Femur (tissue), 1 donor: Measurements from ENCODE around the gene TNNC1.

Source experiments
- DNase-seq: peaks from one replicate; pipeline ENCODE4 v3.0.0-alpha.2; 2017

The TNNC1 gene

DNA sequence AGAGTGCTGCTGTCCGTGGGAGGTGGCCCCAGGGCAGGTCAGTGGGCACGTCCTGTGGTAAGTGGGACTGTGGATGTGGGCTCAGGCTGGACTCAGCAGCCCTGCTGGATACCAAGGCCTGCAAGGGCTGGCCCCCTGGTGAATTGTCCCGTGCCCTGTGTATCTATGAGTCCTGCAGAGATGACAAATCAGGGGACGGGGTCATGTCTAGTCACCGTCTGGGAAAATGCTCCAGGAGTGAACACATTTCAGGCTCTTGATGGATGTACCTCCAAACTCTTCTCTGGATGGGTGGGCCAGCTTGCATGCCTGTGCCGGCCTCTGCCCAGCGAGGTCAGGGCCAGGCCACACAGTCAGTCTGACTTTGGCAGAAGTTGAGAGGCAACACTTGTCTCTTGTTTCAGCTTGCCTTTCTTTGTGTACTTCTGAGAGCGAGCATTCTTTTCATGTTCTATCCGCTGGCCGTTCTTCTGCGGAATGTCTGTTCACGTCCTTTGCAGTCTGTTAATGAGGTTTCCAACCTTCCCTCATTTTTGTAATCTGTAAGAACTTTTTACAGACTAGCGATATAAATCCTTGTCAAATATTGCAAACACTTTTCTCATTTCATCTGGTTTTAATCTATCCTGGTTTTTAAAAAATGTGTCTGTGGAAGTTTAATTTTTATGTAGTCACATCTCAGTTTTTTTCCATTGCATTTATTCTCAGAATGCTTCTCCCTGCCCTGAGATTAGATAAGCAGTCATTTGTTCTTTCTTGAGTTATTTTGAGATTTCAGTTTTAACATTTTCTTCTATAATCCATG lies 29.9 kb upstream of the TNNC1 start:
- no peak for DNase-seq

DNA sequence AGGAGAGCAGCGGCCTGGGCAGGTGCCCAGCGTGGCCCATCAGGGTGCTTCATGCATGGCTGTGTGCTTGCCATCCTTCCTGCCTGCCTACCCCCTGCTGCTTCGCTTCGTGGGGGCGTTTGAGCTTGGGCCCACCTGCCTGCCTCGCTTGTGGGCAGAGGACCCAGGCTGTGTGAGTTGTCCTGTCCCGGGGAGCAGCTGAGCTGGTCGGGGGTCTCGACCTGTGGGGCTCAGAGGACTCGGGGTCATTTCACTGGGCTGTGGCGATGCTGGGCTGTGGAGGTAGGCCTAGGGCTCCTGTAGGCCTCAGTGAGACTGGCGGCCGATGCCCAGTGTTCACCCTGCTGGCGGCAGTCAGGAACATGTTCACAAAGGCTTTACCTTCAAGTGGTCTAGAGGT lies 29.2 kb upstream of the TNNC1 start:
- DNase-seq = no peak

DNA sequence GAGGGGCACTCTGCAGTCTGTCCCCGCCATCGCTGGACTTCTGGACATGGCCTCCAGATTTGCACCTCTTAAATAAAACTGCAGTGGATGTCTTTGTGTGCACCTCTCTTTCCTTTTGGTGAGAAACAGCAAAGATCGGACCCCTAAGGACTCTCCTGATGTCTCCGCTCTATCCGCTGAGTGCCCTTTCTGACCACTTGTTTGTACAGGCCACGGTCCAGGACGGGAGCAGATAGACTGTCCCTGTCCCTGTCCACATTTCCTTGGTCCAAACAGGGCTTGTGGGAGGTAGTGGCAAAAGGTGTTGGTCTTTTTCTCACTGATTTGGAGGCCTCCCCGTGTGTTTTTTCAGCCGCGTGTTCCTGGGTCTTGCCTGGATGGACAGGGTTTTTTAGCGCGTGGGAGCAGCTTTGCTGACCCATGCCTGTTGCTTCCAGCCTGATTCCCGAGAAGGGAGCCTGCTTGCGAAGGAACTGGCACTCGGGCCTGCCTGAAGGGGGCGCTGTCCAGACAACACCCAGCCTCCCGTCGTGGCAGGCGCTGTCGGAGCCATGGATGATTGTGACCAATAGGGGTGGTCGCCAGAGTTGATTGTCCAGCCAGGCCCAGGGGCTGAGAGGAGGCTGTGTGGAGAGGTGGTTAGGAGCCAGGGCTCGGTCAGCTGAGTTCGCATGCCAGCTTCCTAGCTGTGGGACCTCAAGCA lies 28.1 kb upstream of the TNNC1 start:
- no peak for DNase-seq

DNA sequence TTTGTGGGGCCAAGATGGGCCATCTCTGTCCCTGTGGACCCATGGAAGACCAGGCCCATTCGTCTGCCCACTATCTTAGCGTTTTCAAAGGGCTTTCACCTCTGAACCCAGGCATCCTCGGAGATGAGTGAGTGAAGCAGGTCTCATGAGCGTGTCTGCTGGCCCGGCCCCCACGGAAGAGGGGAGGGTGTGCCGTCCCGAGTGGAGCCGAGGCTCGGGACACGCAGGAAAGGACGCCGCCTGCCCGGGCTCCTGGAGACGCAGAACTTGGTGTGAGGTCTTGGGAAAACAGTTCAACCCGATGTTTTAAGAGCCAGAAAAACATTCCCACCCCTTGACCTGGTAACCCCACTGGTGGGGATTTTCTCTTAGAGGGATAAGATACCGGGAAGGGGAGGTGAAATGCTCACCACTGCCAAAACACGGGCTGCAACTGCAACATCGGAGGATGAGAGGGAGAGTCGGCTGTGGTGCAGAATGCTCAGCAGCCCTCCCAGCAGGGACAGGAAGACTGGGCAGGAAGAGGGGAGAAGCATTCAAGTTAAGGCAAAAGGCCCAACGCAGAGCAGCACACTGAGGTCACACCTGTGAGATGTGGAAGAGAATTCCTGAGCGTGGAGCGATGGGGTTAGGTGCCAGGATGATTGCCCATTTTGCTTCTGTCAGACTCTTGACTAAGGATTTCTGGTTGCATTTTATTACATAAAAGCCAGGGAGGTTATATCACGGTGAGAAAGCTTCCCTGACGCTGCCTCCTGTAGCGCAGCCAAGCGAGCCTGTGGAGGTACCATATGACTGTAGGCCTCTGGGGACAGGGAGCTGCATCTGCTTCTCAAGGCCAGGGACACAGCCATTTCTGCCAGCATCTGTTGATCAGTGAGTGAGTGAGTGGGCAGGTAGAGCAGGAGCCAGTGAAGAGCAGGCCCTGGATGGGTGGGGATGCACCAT lies 27.2 kb upstream of the TNNC1 start:
- no peak for DNase-seq

DNA sequence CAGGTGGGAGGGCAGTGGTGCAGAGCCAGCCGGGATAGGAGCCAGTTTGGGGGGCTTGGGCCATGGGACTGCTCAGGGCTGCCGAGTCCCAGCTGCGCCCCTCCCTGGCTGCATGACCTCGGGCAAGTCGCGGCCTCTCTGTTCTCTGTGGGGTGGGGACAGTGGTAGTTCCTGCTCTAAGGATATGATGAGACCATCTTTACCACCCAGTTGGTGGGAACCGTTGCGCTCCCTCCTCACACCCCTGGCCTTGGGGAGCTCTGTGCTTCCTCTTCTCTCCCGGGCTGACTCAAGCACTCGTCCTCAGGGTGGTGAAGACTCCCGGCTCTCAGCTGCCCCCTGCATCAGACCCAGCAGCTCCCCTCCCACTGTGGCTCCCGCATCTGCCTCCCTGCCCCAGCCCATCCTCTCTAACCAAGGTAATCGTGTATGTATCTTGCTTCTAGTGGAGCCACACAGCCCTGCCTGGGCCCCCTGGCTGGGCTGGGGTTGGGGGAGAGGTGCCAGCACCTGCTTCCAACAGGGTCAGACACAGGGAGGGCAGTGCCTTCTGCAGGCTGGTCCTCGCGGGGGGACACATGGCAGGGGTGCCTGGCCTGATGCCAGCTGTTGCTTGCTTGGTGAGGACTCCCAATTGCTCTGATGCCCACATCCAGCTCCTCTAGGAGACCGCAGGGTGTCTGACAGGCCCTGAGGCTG lies 26.2 kb upstream of the TNNC1 start:
- no peak for DNase-seq

DNA sequence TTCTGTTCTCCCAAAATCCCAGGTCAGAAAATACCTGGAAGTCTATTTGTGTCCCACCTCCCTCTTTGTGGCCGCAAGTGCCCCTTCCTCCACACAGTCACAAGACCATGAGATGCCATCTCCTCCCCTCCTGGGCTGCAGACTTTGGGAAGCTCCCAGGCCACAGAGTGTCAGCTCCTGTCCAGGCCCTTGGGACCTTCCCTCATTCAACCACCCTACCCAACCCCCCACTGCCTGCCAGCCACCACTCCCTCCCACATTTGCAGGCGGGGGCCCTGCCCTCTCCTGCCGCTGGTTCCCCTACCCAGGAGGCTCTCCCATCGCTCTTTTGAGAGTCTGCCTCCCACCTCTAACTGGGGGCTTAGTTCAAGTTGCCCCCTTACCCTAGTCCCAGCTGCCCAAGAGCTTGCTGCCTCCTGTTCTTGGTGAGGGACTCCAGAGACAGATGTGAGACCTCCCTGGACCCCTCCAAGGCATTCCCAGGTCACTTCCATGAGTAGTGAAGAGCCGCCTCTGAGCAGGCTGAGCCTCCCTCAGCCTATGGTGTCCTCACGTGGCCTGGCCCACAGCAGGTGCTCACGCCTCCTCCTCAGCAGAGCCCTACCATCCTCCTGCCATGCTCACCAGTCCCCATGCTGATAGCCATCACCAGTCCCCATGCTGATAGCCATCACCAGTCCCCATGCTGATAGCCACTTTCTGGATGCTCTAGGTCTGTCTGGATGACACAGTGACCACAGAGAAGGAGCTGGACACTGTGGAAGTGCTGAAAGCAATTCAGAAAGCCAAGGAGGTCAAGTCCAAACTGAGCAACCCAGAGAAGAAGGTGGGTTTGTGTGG lies 25.4 kb upstream of the TNNC1 start:
- no peak for DNase-seq

DNA sequence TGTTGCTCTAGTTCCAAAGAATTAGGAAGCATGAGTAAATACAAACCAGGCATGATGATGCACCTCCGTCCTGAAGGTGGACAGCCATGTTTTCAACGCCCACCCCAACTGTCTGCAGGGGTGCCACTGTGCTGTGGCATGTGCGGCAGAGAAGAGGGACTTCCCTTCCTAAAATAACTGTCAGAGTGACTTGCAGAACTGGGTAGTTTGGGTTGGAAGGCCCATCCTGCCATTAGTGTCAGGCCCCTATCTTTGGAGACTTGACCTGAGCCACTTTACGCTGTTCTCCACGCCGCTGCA lies 23.9 kb upstream of the TNNC1 start:
- DNase-seq = no peak

DNA sequence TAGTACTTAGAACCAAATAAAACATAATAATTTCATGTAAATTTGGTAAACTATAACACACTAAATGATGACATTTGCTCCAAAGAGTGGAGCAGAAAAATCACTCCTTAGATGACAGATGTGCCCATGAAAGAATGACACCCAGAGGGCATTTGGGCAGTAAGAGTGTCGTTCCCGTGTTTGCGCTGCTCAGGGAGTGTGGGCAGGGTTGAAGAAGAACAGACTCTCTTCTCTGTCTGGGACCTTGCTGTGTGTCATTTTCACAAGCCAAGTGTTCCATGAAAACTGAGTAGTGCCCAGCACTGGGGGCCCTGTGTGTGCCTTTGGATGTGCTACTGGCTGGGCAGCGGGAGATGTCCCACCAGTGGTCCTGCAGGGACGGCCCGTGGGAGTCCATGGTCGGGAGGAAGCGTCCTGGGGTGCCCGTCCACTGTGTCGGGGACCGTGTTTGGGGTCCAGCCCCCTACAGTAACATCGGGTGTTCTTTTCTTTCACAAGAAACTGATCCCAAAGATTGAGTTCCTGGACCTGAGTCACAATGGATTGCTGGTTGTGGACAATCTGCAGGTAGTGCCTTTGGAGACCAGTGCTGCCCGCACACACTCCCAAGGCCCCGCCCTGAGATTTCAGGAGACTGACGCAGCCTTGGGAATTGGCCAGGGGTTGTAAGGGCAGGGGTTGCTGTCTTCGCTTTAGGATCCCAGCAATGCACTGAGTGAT lies 23.4 kb upstream of the TNNC1 start:
- DNase-seq = no peak

DNA sequence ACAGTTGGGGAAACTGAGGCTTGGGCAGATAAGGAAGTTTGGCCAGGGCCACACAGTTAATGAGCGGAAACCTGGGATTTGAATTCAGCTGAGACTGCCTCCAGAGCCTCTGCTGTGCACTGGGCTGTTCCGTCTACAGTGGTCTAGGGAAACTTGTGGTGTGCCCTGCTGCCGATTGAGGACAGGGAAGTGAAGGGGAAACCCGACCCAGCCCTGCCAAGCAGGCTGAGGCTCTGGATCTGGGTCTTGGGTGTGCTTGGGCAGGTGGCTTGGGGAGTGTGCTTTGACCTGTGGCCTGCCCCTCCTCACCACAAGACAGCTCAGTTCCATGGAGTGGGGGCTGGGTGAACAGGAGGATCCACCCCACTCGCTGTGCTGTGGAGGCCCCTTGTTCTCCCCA lies 19.2 kb upstream of the TNNC1 start:
- DNase-seq = no peak

DNA sequence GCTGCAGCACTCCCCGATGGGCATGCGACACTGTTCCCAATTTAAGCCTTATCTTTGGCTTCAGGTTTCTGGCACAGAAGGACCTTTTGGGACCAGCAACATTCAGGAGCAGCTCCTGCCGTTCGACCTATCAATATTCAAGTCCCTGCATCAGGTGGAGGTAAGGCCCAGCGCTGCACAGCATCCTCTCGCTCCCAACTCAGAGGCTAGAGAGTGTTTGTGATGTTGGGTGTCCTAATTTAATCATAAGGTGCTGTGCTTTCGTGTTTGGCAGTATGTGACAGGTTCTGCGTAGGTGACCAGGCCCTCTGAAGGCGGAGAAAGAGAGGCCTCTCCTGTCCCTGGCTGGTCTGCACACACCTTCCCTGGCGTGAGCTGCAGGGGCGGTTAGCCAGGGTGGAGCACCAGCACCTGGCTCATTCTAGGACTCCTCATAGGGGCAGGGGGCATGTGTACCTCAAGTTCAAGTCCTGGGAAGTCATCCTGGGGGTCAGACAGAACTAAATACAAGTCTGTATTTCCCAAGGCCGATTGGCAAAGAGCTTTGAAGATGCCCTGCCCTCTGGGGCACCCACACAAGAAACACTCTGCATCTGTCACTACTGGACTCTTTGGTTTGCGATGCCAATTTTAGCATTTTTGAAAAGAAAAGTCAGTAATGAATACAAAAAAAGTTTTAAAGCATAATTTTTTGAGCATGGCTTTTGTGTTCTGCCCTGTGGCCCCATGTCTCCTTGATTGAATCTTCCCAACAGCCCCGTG lies 18.6 kb upstream of the TNNC1 start:
- DNase-seq = no peak

DNA sequence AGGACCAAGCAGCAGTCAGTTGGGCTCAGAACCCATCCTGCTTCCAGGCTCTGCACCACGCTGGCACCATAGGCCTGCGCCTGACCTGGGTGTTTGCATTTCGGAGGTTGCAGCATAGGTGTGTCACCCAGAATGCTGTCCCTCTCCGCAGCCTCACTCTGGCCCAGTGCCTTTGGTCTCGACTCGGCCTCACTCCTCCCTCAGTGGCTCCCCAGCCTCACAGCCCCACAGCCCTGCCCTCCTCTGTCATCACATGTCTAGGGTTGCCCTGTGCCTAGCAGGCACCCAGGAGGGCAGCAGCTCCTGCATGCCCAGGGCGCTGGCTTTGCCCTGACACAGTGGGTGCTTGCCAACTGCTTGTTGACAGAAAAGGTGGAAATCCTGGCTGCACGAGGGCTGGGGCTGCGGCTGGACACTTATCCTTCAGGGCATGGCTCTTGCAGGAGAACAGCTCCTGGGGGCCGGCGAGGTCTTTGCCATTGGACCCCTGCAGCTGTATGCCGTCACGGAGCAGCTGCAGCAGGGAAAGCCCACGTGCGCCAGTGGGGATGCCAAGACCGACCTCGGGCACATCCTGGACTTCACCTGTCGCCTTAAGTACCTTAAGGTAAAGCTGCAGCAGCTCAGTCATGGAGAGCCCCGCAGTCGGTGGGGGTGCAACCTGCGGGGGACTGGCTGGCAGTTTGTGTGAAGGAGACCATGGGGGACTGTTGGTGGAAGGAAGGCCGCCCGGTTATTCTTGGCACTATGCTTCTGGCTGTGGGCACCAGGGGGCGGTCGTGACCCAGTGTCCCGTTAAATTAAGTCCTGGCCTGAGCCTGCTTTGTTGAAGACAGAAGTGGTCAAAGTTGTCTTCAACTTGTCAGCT lies 17.8 kb upstream of the TNNC1 start:
- DNase-seq = peak; percentile 67

DNA sequence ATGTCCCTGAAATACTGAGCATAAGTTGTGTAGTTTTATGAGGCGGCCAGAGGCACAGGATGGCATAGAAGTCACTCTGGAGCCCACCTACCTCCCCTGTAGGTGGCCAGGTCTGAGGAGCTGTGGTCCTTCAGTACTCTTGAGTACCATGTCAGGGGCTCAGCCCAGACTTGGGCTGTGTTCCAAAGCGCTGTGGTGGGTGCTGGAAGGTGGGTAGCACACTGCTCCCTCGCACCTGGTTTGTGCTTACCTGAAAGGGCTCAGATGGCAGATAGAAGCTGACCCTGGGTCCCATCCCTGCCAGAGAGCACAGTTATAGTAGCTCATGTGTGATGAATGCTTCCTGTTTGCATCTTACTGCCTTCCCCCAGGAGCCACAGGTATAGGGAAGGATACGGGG lies 17.1 kb upstream of the TNNC1 start:
- DNase-seq = no peak

DNA sequence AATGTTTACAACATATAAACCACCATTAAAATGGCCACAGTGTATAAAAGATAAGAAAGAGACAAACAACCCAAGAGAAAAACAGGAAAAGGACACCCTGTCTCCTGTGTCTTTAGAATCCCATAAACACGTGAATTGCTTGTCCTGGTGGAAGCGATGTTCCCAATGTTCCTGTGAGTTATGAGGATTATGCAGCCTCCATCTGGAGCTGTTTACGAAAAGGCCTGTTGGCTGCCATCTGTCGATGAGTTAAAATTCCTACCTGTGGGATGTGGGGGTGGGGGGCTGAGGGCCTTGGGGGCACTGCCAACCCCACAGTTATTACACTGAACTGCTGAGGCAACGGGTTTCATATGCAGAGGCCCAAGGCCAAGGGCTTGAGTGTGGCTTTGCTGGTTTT lies 15.2 kb upstream of the TNNC1 start:
- DNase-seq = no peak

DNA sequence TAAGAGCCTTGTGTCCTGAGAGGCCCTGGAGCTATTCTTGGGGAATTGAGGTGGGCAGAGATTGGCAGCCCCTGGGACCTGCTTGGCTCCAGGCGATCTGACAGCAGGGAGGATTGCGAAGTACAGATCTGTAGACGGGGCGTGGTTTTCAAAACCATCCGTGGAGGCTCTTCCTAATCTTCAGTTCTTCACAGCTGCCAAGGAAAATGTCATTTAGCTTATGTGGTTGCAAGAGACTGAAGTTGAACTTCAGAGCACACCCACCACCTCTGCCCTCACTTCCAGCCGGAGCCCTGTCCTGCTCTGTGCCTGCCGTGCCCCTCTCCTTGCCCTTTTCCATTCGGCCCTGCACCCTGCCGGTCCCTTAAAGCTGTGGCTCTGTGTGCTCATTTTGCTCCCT lies 14.5 kb upstream of the TNNC1 start:
- no peak for DNase-seq

DNA sequence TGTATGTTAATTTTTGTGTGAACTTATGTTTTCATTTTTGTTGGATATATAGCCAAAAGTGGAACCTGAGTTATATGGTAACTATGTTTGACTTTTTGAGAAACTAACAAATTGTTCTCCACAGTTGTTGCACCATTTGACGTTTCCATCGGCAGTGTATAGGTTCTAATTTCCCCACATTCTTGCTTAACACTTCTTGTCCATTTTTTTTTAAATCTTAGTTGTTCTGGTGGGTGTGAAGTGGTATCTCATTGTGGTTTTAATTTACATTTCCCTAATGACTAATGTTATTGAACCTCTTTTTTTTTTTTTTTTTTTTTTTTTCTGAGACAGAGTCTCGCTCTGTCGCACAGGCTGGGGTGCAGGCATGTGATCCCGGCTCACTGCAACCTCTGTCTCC lies 9.6 kb upstream of the TNNC1 start:
- DNase-seq = no peak

DNA sequence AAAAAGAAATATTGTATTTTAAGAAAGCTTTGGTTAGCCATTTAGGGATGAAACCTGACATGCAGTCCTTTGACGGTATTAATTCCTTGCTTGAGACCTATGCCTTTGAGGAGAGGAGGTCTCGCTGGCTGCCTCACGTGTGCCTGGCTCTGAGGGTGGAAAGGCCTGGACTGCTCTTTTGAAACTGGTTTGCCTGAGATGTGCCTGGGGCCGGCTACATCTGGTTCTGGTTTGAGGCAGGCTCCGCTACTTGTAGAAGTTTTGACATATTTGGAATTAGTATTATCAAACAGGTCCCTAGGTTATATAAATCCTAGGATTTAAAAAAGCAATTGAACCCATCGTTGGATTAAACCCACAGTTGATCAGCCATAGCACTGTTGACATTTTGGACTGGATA lies 8.0 kb upstream of the TNNC1 start:
- no peak for DNase-seq

DNA sequence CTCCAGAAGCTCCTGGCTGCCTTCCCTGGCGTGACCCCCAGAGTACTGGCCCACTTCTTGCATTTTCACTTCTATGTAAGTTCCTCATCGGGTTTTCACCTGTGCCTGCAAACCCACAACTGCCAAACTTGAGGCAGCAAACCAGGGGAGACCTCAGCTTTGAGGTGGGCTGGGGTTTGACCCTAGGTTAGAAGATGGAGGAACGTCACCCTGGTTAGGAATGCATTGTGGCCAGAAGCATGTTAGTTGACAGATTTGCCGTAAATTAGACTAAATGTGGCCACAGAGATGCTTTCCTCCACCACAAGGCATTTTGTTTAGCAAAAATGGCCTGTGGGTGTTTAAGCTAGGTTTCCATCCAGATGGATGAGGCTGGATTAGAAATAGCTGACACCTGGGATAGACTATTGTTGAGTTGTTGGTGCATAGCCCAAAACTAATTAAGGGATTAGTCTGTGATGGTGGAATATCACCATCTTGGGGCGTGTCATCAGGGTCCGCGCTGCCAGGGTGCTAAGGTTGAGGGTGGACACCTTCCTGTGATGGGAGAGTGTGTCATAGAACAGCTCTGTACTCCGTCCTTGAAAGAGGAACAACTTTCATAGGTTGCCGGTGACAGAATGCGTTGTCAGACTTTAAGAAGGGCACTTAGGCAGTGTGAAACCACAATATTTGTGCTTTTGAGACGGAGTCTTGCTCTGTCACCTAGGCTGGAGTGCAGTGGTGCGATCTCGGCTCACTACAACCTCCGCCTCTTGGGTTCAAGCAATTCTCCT lies 5.1 kb upstream of the TNNC1 start:
- DNase-seq = no peak

DNA sequence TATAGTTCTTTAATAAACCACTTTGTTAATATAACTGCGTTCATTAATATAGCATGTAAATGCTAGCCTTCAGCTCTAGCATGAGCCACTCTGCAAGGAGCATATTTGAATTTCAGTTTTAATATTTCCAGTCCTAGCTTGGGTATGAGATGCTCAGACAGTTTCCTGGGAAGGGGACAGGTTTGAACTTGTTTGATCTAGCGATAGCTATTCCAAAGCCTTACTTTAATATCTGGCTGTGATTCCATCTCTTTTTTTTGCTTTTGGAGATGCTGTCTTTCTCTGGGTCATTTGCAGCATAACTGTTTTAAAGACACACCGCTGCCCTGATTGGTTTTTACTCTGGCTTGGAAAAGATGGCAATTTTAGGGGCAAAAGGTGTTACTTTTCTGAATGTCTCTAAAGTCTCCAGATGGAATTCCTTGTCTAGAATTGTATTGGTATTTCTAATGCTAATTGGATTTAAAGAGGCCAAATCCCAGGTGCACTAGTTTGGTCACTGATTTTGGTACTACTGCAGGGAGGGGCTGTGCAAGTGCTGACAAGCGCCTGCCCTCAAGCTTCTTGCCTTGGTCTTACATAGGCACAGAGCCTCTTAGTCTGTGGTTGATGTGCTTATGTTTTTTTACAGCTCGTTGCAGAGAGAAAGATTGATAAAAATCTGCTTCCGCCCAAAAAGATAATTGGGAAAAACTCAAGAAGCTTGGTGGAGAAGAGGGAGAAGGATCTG lies 4.4 kb upstream of the TNNC1 start:
- DNase-seq = no peak
